GM18873 (cell line): Measurements from ENCODE around the gene CCND1.

Experiments used
- ATAC-seq: cut with Tn5 transposase; IDR thresholded peaks from one replicate; pipeline ENCODE4 v1.9.1; 2021; ENCODE audit warnings: mild to moderate bottlenecking, moderate library complexity, moderate number of reproducible peaks; ENCODE audit not compliant: unreplicated experiment, low FRiP score

The CCND1 gene

GRCh38 chr11:69640995-69641581 lies at the start of gene CCND1:
Gene CCND1, plus strand, starts transcription at chr11:69641156. Its CDS starts 158 bp downstream, at chr11:69641314.
- ATAC-seq, result no peak

GRCh38 chr11:69592986-69593650 lies 47.8 kb upstream of the CCND1 start:
- ATAC-seq, result no peak

GRCh38 chr11:69593851-69594250 lies 47.1 kb upstream of the CCND1 start:
- ATAC-seq, result no peak

DNA sequence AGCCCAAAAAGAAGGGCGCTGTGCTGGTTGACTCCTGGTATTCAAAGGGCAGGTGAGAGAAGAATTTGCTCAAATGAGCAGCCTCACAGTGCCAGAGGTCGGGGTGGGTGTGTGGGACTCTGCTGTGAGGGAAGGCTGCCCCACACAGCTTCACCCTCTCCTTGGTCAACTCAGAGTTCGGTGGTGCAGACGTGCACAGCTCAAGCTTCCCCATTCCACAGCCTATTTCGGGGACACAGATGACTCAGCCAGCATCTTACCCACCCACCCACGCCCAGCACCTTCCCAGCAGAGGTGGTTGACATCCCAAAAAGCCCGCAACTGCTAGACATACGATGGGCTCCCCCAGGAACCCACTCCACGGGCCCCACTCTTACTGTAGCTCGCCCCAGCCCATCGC lies 46.5 kb upstream of the CCND1 start:
- no peak for ATAC-seq

DNA sequence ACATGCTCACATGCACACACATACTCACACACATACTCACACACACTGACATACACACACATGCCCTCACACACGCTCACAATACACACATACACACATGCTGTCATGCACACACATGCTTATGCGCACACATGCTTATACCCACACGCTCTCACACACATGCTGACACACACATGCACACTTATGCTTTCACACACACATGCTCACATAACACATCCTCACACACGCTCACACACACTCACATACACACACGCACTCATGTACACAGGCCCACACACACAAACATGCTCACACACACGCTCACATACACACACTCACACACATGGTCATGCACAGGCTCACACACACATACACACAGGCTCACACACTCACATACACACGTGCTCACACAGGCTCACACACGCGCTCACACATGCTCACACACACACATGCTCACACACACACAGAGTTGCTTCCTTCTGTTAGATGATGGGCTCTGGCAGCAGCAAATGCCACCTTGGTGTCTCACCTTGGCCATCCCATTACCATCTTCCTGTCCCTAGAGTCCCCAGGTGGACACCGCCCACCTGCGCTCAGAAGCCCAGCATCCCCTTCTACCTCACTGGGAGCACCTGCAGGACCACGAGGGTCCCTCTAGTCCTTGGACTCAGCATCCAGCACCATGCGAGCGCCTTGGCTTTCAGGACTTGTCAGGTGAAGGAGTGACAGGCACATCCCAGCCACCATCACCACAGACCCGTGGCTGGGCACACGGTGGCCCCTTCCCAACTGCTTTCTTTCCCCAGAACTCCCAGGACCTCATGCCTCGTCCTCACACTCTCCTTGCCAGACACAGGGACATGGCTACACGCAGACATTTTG lies 44.9 kb upstream of the CCND1 start:
- no peak for ATAC-seq

- ATAC-seq, result no peak
Measured at GRCh38 chr11:69598147-69598546, 42.8 kb upstream of the CCND1 start.

DNA sequence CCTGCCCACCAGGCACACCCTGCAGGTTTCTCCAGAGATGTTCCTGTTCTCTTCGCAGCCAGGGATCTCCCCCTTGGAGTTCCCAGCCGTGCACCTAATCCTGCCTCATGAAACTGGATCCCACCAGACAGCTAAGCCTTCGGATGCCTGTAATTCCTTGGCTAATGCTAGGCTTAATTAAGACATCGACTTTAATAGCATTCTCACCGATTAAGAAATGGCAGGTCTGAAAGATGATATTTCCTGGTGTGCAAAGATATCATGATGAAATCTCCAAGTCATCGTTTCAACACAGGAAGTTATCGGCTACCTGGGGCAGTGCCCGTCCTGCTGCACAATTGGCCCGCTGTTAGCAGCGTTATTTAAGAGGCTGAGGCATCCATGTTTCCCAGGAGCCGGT lies 41.5 kb upstream of the CCND1 start:
- no peak for ATAC-seq

GRCh38 chr11:69600001-69600400 lies 41.0 kb upstream of the CCND1 start:
- ATAC-seq, result no peak

DNA sequence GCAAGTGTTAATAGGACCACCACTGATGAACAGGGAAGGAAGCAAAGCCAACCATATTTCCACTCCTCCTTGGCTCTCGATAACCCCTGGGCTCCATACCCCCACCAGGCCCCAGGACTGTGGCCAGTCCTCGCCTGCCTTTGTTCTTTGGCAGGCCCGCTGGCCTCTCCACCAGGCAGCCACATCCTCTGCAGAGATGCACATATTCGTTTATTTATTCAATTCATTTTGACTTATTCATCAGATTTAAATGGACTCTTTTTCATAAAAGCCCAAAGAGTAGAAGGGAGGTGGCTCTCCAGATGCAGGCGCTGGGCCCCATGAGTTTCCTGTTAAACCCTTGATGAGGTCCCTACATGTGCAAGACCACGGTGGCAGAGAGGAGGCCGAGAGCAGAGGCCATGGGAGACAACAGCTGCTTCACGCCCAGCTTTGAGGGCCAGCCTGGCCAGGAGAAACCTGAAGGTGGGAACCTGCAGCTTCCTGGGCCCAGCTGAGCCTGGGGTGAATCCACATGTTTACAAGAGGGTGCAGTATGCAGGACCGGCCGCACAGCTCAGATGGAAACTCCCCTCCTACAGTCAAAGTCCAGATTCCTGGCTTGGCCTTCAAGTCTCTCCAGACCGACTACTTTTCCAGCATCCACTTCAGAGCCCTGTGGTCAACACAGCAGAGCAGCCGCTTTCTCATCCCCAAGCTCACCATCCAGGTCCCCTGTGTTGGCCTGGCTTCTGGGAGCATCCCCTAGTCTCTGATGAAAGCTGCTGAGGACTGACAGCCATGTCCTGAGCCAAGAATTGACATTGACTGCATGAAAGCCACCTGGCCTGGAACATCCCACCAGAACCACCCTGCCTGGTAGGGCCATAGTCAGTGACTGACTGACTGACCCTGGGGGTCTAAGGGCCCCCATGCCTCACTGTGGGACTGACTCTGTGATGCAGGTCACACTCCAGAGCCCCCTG lies 39.7 kb upstream of the CCND1 start:
- ATAC-seq, result no peak

GRCh38 chr11:69603111-69603836 lies 37.7 kb upstream of the CCND1 start:
- ATAC-seq, result no peak

DNA sequence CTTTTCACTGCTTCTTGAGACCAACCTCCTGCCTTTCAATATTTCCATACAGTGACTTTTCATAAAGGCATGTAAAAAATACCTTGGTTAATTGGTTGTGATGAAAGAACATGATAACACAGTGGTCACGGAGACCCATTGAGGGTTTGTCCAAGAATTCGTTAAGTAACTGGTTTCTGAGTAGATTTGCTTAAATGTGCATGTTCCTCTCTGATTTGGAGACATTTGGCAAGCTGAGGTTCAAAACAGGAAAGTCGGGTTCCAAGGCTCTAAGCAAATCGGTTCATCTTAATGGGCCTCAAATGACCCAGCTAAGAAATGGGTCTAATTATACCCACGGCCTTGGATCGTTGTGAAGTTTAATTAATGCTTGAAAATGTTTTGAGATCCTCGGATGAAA lies 36.9 kb upstream of the CCND1 start:
- no peak for ATAC-seq

DNA sequence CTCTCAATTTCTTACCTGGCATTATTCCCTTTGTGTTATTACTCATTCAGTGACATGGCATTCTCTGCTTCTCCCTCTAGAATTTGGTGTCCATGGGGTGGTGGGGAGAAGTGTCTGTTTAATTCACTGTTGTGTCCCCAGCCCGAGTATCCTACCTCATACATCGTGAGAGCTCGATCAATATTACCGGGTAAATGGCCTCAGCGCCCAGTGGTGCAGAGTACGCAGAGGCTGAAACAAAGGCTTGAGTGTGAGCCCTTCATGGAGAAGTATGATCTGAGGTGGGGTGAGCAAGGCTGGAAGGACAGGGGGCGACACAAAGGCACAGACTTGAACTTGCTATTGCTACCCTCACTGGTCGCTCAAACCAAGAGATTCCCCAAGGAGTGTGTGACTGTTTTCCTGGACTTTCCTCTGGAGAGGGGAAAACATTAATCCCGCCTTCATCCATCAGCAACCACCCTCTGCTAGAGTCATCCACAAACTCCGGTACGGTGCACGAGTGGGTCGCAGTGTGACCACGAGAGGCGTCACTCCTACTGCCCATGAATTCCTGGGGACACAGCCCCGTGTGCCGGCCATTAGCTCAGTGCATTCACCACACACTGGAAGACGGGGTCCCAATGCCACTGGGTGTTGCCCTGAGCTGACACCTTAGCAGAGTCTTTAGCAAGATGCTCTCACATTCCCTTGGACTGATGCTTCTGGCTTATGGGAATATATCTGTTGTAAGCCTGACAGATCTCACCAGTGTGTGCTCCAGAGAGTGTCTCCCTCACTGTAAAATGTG lies 35.0 kb upstream of the CCND1 start:
- ATAC-seq, result no peak

- no peak for ATAC-seq
Measured at GRCh38 chr11:69609351-69609750, 31.6 kb upstream of the CCND1 start.

DNA sequence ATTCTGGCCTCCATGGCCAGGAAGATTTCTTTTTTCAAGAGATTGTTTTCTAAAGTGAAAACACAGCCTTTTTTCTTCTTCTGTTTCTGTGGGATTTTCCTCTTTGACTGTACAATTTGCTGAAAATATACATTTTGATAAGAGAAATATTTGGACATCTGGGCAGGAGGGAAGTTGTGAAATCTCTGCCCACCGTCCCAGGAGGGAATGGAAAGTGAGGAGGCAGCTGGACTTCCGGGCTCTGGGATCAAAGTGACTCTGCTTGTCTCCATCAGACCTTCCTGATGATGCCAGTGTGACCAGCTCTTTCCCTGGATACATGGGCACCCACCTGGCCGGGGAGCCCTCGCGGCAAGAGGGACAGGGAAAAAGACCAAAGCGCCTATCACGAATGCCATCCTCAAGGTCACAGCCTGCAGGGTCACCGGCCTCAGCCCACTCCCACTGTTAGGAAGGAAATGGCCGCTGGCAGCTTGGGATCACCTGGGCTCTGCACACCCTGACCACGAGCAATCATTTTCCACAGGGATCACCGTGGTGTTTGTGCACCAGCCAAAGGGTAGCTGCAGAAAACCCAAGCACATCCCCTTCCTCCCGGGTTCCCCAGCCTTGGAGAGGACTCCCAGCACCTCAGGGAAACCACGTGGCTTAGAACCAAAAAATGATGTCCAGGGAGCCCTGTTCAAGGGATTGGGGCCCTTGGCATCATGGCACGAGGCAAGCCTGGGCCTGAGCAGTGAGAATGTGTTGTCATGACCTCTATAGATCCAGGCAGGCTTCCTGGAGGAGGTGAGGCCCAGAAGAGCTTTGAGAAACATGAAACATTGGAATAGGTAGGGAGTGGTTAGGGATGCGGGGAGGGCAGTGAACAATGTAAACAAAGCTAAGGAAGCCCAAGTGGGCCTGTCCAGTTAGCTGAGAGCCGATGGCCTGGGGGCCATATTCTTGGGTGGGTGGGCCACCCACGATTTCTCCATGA lies 29.1 kb upstream of the CCND1 start:
- no peak for ATAC-seq

DNA sequence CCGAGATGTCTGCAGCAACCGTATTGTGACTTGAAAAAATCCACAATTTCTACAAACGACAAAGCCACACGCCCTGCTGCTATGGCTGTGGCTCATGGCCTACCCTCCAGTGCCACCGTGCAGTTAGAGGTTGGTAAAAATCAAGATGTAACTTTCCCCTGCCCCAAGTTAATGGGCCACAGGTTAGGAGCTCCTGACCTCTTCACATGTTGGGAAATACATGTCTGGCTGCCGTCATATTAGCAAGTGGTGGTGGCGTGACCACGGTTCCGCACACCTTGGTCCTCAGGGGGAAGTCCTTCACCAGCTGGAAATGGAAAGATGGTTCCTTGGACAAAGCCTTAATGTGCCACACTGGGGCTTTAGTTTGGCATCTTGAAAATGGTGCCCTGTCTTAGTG lies 27.4 kb upstream of the CCND1 start:
- ATAC-seq, result no peak

- ATAC-seq, result no peak
Measured at GRCh38 chr11:69614085-69614484, 26.9 kb upstream of the CCND1 start.

DNA sequence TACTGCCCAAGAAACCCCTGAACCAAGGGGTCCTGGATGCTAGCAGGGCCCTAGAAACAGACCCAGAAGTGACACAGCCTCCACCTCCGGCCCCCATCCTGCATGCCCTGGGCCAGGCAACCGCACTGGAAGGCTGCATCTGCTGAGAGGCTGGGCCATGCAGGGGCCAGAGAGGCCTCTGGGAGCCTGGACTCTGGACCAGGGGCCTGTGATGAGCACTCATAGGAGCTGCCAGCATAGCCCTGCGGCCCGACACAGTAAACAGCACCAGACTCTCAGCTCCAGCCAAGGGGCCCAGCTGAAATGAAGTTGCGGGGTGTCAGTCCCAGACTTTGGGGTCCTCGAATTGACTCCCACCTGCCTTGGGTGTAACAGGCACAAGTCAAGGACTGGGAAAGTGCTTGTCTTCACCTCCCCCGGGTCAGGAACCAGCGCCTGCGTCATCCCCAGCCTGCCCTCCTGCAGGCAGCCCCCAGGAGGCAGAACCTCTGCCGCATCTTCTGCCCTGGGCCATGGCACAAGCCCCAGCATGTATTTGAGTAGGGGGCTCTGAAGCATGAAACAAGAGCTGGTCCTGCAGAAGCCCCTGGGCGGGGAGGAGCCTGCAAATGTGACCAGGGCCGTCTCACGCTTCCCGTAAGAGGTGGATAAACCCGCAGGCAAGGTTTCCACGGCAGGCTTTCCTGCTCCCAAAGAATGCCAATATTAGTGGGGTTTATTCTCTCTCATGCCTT lies 25.2 kb upstream of the CCND1 start:
- no peak for ATAC-seq
